LNCAP (cell line): Measurements from ENCODE around the gene NRP1.

Experiments used
- TF ChIP-seq, protein P1 (sequence below): fragments of 450-650 bp; IDR thresholded peaks from 2 replicates; pipeline ENCODE4 v1.5.1; 2017; ENCODE audit warnings: mild to moderate bottlenecking

The NRP1 gene

DNA sequence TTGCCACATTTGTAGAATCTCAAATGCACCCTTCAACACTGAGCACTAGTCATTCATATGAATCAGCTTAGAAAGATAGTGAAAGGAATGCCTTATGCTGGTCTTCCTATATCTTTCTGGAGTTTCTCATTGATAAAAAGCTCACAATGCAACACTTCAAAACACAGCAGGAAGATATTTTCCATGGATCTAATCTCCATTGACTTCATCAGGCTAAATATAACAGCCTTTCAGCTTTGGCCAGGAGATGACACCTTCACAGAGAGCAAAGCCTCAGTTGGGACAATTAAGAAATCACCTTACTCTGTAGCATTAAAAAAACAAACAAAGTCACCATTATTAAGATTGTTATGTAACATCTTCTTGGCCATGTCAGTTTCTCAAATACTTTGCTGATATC, 6.7 kb downstream of the NRP1 start:
- TF ChIP-seq, protein P1, sequence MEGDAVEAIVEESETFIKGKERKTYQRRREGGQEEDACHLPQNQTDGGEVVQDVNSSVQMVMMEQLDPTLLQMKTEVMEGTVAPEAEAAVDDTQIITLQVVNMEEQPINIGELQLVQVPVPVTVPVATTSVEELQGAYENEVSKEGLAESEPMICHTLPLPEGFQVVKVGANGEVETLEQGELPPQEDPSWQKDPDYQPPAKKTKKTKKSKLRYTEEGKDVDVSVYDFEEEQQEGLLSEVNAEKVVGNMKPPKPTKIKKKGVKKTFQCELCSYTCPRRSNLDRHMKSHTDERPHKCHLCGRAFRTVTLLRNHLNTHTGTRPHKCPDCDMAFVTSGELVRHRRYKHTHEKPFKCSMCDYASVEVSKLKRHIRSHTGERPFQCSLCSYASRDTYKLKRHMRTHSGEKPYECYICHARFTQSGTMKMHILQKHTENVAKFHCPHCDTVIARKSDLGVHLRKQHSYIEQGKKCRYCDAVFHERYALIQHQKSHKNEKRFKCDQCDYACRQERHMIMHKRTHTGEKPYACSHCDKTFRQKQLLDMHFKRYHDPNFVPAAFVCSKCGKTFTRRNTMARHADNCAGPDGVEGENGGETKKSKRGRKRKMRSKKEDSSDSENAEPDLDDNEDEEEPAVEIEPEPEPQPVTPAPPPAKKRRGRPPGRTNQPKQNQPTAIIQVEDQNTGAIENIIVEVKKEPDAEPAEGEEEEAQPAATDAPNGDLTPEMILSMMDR = peak; percentile 52; the same call in 1 of the 2 replicates

DNA sequence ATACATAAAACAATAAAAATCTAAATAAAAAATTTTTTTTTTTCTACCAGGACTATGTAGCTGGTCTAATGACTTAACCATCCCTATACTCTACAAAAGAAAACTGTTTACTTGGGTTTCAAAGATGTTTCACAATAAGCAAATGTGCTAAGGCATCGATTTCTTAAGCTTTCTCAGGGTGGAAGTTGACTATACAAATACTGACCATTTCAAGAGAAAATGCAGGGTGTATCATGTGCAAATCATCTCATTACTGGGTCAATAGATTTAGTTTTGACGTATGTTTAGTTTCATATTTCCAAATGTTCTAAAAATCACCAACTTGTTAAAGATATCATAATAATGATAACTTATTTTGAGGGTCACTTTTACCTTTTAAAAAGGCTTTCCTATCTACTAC, 7.5 kb downstream of the NRP1 start:
- TF ChIP-seq, protein P1 = no peak

DNA sequence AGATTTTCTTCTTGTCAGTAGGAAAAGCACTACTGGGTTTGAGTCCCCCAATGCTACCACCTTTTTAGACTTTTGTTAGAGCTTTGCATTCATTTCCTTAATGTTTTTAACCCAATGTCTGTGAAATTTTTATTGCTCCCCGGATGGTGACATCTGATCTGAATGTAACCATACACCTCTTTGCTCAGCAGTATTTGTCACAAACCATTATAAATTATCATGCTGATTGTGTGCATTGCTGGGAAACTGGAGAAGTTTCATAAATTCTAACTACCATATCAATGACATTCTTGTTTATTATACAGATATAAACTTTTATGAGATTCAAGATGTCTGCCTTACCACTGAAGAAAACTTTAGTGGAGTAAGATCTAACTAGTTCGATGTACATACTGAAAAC, 8.5 kb downstream of the NRP1 start:
- TF ChIP-seq, protein P1 = no peak

DNA sequence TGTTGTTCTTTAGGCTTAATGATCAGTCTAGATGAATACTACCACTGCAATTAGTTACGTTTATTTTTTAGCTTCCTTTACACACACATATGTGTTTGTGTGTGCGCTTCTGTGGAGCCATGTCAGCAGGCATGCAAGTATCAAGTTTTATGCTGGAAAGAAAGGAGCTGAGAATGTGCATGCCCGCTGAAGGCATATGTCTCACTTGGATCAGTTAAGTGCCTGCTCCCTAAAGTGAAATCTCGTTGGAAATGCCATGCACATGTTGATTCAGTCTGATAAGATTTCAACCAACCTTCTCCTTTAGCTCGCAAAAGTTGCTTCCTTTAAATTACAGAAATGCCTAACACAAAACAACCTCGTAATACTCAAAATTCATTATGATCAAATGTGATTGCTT, 10.7 kb downstream of the NRP1 start:
- TF ChIP-seq, protein P1 = no peak

DNA sequence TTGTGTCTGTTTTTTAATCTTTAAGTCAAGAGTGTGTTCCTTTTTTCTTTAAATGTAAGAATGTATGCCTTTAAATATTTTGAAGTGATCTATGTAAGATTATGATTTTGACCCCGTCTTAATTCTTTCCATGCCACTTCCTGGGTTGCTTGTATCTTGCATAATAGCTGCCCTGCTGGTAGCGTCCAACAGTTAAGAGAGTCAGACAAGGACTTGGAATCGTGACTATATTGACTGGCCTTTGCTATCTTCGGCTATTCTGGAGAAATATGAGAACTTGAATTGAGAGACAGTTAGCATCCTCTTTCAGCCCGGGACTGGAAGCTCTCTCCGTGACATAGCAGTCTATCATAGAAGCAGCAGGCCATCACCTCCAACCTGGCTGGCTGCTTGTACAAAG, 13.0 kb downstream of the NRP1 start:
- TF ChIP-seq, protein P1 = no peak

DNA sequence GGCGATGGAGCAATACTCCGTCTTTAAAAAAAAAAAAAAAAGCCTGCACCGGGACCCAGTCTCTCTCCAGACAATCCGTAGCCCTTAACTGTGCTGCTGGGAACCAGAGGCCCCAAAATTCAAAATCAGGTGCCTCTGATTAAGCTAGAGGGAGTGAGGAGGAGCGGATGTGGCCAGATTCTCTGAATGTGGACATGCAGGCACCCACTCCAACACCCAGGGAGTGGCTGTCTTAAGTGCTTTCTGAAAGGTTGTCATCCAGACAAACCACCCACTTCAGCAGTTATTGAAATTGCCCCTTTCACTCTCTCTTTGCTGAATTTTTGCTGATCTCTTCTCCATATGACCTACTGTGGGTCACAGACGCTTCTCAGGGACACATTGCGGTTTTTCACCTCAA, 14.2 kb downstream of the NRP1 start:
- TF ChIP-seq, protein P1 = no peak

DNA sequence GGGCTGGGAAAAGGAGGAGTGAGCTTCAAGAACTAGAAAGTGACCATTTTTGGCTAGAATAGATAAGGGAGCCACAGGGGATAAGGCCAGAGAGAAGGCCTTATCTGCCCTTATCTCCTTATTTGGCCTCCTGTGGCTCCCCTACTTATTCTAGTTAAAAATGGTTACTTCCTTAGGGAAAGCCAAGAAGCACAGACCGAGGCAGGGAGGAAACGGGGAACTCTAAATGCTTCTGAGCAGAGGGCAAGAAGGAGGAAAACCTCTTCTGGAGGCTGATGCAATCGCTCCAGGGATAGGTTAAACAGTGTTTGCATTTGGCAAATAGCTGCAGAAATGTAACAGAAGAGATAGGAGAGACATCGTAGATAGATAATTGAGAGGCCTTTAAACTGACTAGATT, 18.6 kb downstream of the NRP1 start:
- TF ChIP-seq, protein P1 = no peak

DNA sequence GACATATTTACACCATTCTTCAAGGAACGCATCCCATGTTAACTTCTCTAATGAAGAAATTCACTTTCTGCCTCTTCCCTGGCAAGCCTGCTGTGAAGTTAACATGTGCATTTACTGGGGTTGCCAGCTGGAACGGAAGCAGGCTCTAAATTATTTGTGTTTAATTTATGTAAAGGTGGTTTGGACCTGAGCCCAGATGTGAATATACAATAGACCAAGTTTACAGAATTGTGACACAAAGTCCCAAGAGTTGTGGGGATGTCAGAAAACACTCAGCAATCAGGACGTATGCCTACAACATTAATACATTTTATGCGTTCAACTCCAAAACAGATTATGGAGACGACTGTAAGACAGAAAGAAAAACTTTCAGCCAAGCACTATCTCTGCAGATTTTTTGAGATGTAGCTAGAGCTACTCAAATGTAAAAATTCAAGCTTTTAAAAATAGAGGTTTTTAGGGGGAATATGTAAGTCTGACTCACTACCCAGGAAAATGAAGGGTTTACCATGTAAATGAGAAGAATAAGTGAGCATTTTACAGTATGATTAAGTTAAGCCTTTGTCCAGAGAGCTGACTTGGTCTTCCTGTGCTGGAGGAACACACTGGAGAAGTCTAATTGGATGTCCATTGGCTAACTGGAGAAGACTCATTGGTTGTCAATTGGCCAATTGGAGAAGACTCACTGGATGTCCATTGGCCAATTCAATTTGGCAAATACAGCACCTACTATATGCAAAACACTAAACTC, 19.5 kb downstream of the NRP1 start:
- TF ChIP-seq, protein P1 = no peak
